ENCODE results near the gene WDR33. TPM values are rescaled to one million over a fixed set of nuclear protein-coding genes. Genes with fewer than 3 reads are reported as not detected.
A peak's percentile ranks its signal among the peaks of the same experiment; 100 is the strongest.

Gene WDR33
- total RNA-seq, 2 donors from 2014 or later, result 76.3 to 82.5 TPM

DNA sequence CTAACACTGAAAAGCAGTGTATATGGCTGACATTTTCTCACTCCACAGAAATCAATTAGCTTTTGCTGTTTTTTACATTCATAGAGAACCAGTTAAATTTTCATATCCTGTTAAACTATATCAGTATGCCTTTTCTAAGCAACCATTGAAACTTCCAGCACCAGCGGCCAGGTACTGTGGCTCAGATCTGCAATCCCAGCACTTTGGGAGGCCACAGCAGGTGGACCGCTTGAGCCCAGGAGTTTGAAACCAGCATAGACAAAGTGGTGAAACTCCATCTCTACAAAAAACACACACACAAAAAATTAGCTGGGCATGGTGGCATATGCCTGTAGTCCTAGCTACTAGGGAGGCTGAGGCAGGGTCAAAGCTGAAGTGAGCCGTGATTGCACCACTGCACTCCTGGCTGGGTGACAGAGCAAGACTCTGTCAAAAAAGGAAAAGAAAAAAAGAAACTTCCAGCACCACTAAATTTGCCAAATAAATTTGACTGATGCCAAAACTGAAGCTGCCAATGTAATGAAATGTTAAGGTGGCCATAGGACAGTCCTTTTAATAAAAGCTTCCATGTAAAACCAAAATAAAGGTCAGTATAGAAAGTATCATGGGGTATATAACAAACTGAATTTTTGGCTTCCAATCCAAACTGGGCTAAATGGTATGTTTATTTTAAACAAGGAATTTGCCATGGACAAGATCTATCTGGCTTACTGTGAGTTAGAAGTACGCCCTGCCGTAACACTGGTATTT is 106.2 kb downstream of the WDR33 start:
- TF ChIP-seq, protein P1, sequence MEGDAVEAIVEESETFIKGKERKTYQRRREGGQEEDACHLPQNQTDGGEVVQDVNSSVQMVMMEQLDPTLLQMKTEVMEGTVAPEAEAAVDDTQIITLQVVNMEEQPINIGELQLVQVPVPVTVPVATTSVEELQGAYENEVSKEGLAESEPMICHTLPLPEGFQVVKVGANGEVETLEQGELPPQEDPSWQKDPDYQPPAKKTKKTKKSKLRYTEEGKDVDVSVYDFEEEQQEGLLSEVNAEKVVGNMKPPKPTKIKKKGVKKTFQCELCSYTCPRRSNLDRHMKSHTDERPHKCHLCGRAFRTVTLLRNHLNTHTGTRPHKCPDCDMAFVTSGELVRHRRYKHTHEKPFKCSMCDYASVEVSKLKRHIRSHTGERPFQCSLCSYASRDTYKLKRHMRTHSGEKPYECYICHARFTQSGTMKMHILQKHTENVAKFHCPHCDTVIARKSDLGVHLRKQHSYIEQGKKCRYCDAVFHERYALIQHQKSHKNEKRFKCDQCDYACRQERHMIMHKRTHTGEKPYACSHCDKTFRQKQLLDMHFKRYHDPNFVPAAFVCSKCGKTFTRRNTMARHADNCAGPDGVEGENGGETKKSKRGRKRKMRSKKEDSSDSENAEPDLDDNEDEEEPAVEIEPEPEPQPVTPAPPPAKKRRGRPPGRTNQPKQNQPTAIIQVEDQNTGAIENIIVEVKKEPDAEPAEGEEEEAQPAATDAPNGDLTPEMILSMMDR (conservative IDR thresholded peaks at IDR 0.05), result no peak
- Histone ChIP-seq H3K27ac (ENCODE audit: low read depth, low read length) (no peak overlapping the region), H3K4me3 (ENCODE audit: low read length) (no peak overlapping the region), H3K9me3 (ENCODE audit: control insufficient read depth, low read length) (no peaks in the 10 kb centered on the region), H3K27me3 (ENCODE audit: control insufficient read depth, insufficient read depth, low read length, poor library complexity, severe bottlenecking) (no peaks in the 10 kb centered on the region), H3K9ac (ENCODE audit: extremely low read depth, low read length, poor library complexity, severe bottlenecking) (no peak overlapping the region), H3K4me1 (ENCODE audit: control insufficient read depth, insufficient read depth, low read length) (peaks cover 3% of the 10 kb centered on the region), H3K36me3 (ENCODE audit: control insufficient read depth, insufficient read depth, low read length) (peaks cover 74% of the 10 kb centered on the region)
- no peak overlapping the region for H3K27ac Mint-ChIP-seq
- peaks cover 16% of the 10 kb centered on the region for H3K4me1 Mint-ChIP-seq
- no peaks in the 10 kb centered on the region for H3K27me3 Mint-ChIP-seq (ENCODE audit: insufficient read depth)
- H3K9me3 Mint-ChIP-seq, result no peaks in the 10 kb centered on the region
- no peak overlapping the region for H3K4me3 Mint-ChIP-seq
- DNase-seq, result no peak
- 88 to 96% methylated on average over 2 to 5 of the region's 5 CpGs for WGBS, 2 experiments (ENCODE audit: insufficient coverage in 1 of 2, insufficient read length in 1 of 2)
- peaks cover 56% of the 10 kb centered on the region for H3K36me3 Mint-ChIP-seq (ENCODE audit: low read depth)

DNA sequence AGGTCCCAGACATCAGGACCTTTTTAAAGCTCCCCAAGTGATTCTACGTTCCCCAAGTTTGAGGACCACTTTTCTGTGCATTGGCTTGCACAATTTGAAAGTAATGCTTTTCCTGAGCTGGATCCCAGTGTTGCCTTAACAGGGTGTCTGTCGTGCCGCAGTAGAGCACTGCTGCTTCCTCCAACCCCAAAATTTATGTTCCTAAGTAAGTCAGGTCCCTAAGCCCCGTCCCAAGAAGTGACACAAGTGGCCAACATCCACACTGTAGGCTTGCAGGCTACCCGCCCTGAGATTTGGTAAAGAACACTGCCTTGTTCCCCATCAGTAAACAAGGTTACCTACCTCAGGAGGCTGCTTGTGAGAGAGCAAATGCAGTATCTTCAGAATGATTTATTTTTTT is 107.7 kb downstream of the WDR33 start:
- no peak overlapping the region for H3K27ac ChIP-seq (ENCODE audit: low read depth, low read length)
- peak overlapping the region; percentile 86 for H3K4me3 ChIP-seq (ENCODE audit: low read length)
- WGBS, 2 experiments (ENCODE audit: insufficient coverage in 1 of 2, insufficient read length in 1 of 2), result 92 to 97% methylated on average over 5 of the region's 5 CpGs

DNA sequence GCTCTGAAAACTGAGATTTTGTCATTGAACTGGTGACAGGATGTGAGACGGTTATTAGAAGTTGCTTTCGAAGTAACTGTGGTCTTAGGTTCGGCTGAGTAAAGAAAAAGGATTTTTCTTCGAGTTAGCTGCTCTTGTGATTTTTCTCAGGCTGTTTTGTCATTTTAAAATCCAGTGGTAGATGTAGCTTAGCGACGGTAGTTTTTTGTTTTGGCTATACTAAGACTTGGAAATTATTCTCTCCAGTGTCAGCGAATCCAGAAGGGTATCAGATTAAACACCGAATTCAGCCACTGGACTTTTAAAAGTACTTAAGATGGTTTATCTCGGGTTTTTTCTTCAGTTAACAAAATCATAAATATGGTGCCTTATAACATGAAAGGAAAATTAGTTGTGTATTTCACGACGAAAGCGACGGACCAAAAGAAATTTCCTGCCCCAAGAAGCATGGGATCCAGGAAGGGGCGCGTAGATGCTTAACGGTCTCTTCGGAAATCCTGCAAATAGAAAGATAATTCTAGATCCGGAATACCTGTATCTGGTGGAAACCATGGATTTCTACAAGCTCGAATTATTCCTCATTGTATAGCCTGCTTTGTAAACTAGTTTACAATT is 108.5 kb downstream of the WDR33 start:
- peak overlapping the region; percentile 92 for H3K27ac ChIP-seq (ENCODE audit: low read depth, low read length)
- 74 to 85% methylated on average over 14 to 19 of the region's 19 CpGs for WGBS, 2 experiments (ENCODE audit: insufficient coverage in 1 of 2, insufficient read length in 1 of 2)
- DNase-seq, result no peak

More for the DNA sequence above, 107.7 kb downstream of the WDR33 start:
- Histone ChIP-seq H3K9me3 (ENCODE audit: control insufficient read depth, low read length) (no peaks in the 10 kb centered on the region), H3K36me3 (ENCODE audit: control insufficient read depth, insufficient read depth, low read length) (peaks cover 58% of the 10 kb centered on the region), H3K4me1 (ENCODE audit: control insufficient read depth, insufficient read depth, low read length) (peaks cover 3% of the 10 kb centered on the region), H3K9ac (ENCODE audit: extremely low read depth, low read length, poor library complexity, severe bottlenecking) (no peak overlapping the region), H3K27me3 (ENCODE audit: control insufficient read depth, insufficient read depth, low read length, poor library complexity, severe bottlenecking) (no peaks in the 10 kb centered on the region)
- peaks cover 16% of the 10 kb centered on the region for H3K4me1 Mint-ChIP-seq
- H3K9me3 Mint-ChIP-seq, result no peaks in the 10 kb centered on the region
- peaks cover 45% of the 10 kb centered on the region for H3K36me3 Mint-ChIP-seq (ENCODE audit: low read depth)
- TF ChIP-seq, protein P1 (conservative IDR thresholded peaks at IDR 0.05), result no peak
- H3K27me3 Mint-ChIP-seq (ENCODE audit: insufficient read depth), result peaks cover 7% of the 10 kb centered on the region
- no peak overlapping the region for H3K4me3 Mint-ChIP-seq
- no peak overlapping the region for H3K27ac Mint-ChIP-seq
- DNase-seq, result no peak

More for the DNA sequence above, 108.5 kb downstream of the WDR33 start:
- Histone ChIP-seq H3K27me3 (ENCODE audit: control insufficient read depth, insufficient read depth, low read length, poor library complexity, severe bottlenecking) (no peaks in the 10 kb centered on the region), H3K36me3 (ENCODE audit: control insufficient read depth, insufficient read depth, low read length) (peaks cover 50% of the 10 kb centered on the region), H3K9ac (ENCODE audit: extremely low read depth, low read length, poor library complexity, severe bottlenecking) (peak overlapping the region; percentile 82), H3K9me3 (ENCODE audit: control insufficient read depth, low read length) (no peaks in the 10 kb centered on the region), H3K4me3 (ENCODE audit: low read length) (peak overlapping the region; percentile 86), H3K4me1 (ENCODE audit: control insufficient read depth, insufficient read depth, low read length) (peaks cover 3% of the 10 kb centered on the region)
- H3K36me3 Mint-ChIP-seq (ENCODE audit: low read depth), result peaks cover 37% of the 10 kb centered on the region
- no peaks in the 10 kb centered on the region for H3K9me3 Mint-ChIP-seq
- H3K27ac Mint-ChIP-seq, result peak overlapping the region; percentile 87
- H3K4me3 Mint-ChIP-seq, result peak overlapping the region; percentile 72
- TF ChIP-seq, protein P1 (conservative IDR thresholded peaks at IDR 0.05), result no peak
- H3K27me3 Mint-ChIP-seq (ENCODE audit: insufficient read depth), result peaks cover 8% of the 10 kb centered on the region
- H3K4me1 Mint-ChIP-seq, result peaks cover 16% of the 10 kb centered on the region

Data from endodermal cell (in vitro differentiated cells).